SH-SY5Y (cell line): ENCODE results near the gene LCE1C.

Source experiments
- GATA2 ChIP-seq: IDR thresholded peaks from 2 replicates; pipeline ENCODE4 v1.6.1; 2011; ENCODE audit warnings: mild to moderate bottlenecking, low read depth, low read length
- GATA3 ChIP-seq: IDR thresholded peaks from 2 replicates; pipeline ENCODE4 v1.6.1; 2011; ENCODE audit warnings: low read depth, mild to moderate bottlenecking, low read length, moderate library complexity

The LCE1C gene

GRCh38 chr1:152776361-152776760 is 30.1 kb downstream of the LCE1C start:
- TF ChIP-seq GATA2 (no peak), GATA3 (no peak)

- TF ChIP-seq GATA3 = no peak
- no peak for TF ChIP-seq GATA2
Observed at GRCh38 chr1:152774875-152775274, 31.6 kb downstream of the LCE1C start, which contains the start of gene LCE1F. Gene LCE1F, plus strand, starts transcription at chr1:152775140. Its CDS starts 1,232 bp downstream, at chr1:152776372.

GRCh38 chr1:152770411-152770810 is 36.0 kb downstream of the LCE1C start:
- no peak for TF ChIP-seq GATA3

GRCh38 chr1:152768847-152769533 is 37.5 kb downstream of the LCE1C start:
- TF ChIP-seq GATA2 = no peak
- no peak for TF ChIP-seq GATA3

- TF ChIP-seq GATA3 = no peak
- no peak for TF ChIP-seq GATA2
Observed at GRCh38 chr1:152761609-152762213, 44.7 kb downstream of the LCE1C start.

- TF ChIP-seq GATA2 (no peak), GATA3 (no peak)
Observed at GRCh38 chr1:152760551-152761190, 45.8 kb downstream of the LCE1C start.

GRCh38 chr1:152759453-152760173 is 46.8 kb downstream of the LCE1C start:
- no peak for TF ChIP-seq GATA2
- no peak for TF ChIP-seq GATA3

- no peak for TF ChIP-seq GATA3
- no peak for TF ChIP-seq GATA2
Observed at GRCh38 chr1:152758636-152759035, 47.8 kb downstream of the LCE1C start.

- TF ChIP-seq GATA2 (no peak), GATA3 (no peak)
Observed at GRCh38 chr1:152757747-152758146, 48.7 kb downstream of the LCE1C start, which contains the start of gene KPRP. Gene KPRP, plus strand, starts transcription at chr1:152758025. Its CDS starts 1,564 bp downstream, at chr1:152759589.

GRCh38 chr1:152756872-152757271 is 49.6 kb downstream of the LCE1C start:
- TF ChIP-seq GATA3 = no peak
- TF ChIP-seq GATA2 = no peak
